MM.1S (cell line): ENCODE results near the gene KSR1.
A peak's percentile ranks its signal among the peaks of the same experiment; 100 is the strongest.

Experiments used
- EZH2 ChIP-seq: fragments of 300-600 bp; sonication (generic); optimal IDR thresholded peaks from 2 replicates; pipeline ENCODE3; 2017; ENCODE audit warnings: low read depth, mild to moderate bottlenecking, antibody characterized with exemption, low read length, mixed read lengths
- EZH2phosphoT487 ChIP-seq: fragments of 300-600 bp; sonication (generic); IDR thresholded peaks from 2 replicates; pipeline ENCODE4 v1.6.1; 2018; ENCODE audit warnings: antibody characterized with exemption, low read length
- TF ChIP-seq, protein P1 (sequence below): fragments of 300-600 bp; sonication (generic); IDR thresholded peaks from 2 replicates; pipeline ENCODE4 v1.5.1; 2016; ENCODE audit warnings: antibody characterized with exemption, low read length, mixed read lengths

- TF ChIP-seq, protein P1, sequence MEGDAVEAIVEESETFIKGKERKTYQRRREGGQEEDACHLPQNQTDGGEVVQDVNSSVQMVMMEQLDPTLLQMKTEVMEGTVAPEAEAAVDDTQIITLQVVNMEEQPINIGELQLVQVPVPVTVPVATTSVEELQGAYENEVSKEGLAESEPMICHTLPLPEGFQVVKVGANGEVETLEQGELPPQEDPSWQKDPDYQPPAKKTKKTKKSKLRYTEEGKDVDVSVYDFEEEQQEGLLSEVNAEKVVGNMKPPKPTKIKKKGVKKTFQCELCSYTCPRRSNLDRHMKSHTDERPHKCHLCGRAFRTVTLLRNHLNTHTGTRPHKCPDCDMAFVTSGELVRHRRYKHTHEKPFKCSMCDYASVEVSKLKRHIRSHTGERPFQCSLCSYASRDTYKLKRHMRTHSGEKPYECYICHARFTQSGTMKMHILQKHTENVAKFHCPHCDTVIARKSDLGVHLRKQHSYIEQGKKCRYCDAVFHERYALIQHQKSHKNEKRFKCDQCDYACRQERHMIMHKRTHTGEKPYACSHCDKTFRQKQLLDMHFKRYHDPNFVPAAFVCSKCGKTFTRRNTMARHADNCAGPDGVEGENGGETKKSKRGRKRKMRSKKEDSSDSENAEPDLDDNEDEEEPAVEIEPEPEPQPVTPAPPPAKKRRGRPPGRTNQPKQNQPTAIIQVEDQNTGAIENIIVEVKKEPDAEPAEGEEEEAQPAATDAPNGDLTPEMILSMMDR, result peak; percentile 93
- TF ChIP-seq EZH2, result no peak
- no peak for TF ChIP-seq EZH2phosphoT487
Measured at GRCh38 chr17:27601069-27601974, 145.1 kb downstream of the KSR1 start.
